ENCODE data around the gene GEMIN5. TPM values are rescaled to one million over a fixed set of nuclear protein-coding genes. Genes with fewer than 3 reads are reported as not detected.
"Not testable (repeated sequence)": the region's sequence is repeated elsewhere in the genome, so short reads cannot be mapped to it uniquely, and the experiment has no call there.

GEMIN5 gene
- total RNA-seq, 2 donors from 2014 or later, result 6.3 to 6.8 TPM

GRCh38 chr5:154962494-154962893 is 24.5 kb upstream of the GEMIN5 start:
- Mint-ChIP-seq H3K27ac (no peak overlapping the region), H3K4me1 (peaks cover 10% of the 10 kb centered on the region), H3K27me3 (no peaks in the 10 kb centered on the region), H3K4me3 (no peak overlapping the region), H3K36me3 (ENCODE audit: low read depth) (peaks cover 14% of the 10 kb centered on the region)
- no peak for ATAC-seq
- DNase-seq, result no peak
- no peaks in the 10 kb centered on the region for H3K9me3 ChIP-seq (ENCODE audit: control insufficient read depth, low read length, poor library complexity, severe bottlenecking)

- Mint-ChIP-seq H3K27me3 (no peaks in the 10 kb centered on the region), H3K27ac (no peak overlapping the region), H3K36me3 (ENCODE audit: low read depth) (no peaks in the 10 kb centered on the region), H3K4me1 (peaks cover 2% of the 10 kb centered on the region), H3K4me3 (no peak overlapping the region)
- DNase-seq (no peak), ATAC-seq (no peak)
- no peaks in the 10 kb centered on the region for H3K9me3 ChIP-seq (ENCODE audit: control insufficient read depth, low read length, poor library complexity, severe bottlenecking)
Observed at GRCh38 chr5:154956712-154957111, 18.7 kb upstream of the GEMIN5 start.

GRCh38 chr5:154949781-154950180 is 11.8 kb upstream of the GEMIN5 start:
- no peak for DNase-seq
- Mint-ChIP-seq H3K27ac (peak overlapping the region; percentile 11), H3K4me1 (peaks cover 26% of the 10 kb centered on the region), H3K36me3 (ENCODE audit: low read depth) (peaks cover 6% of the 10 kb centered on the region), H3K4me3 (no peak overlapping the region), H3K27me3 (no peaks in the 10 kb centered on the region)
- no peak for ATAC-seq
- no peaks in the 10 kb centered on the region for H3K9me3 ChIP-seq (ENCODE audit: control insufficient read depth, low read length, poor library complexity, severe bottlenecking)

GRCh38 chr5:154948313-154948712 is 10.3 kb upstream of the GEMIN5 start:
- Mint-ChIP-seq H3K4me3 (no peak overlapping the region), H3K27me3 (no peaks in the 10 kb centered on the region), H3K4me1 (peaks cover 26% of the 10 kb centered on the region), H3K36me3 (ENCODE audit: low read depth) (peaks cover 6% of the 10 kb centered on the region), H3K27ac (no peak overlapping the region)
- H3K9me3 ChIP-seq (ENCODE audit: control insufficient read depth, low read length, poor library complexity, severe bottlenecking), result no peaks in the 10 kb centered on the region
- DNase-seq, result no peak
- ATAC-seq, result no peak

GRCh38 chr5:154947778-154948177 is 9.8 kb upstream of the GEMIN5 start:
- H3K9me3 ChIP-seq (ENCODE audit: control insufficient read depth, low read length, poor library complexity, severe bottlenecking), result no peaks in the 10 kb centered on the region
- H3K4me1 Mint-ChIP-seq, result peaks cover 28% of the 10 kb centered on the region
- no peaks in the 10 kb centered on the region for H3K27me3 Mint-ChIP-seq
- DNase-seq, result no peak
- ATAC-seq, result no peak
- H3K27ac Mint-ChIP-seq, result no peak overlapping the region
- no peak overlapping the region for H3K4me3 Mint-ChIP-seq
- peaks cover 6% of the 10 kb centered on the region for H3K36me3 Mint-ChIP-seq (ENCODE audit: low read depth)

- Mint-ChIP-seq H3K36me3 (ENCODE audit: low read depth) (peaks cover 6% of the 10 kb centered on the region), H3K27me3 (no peaks in the 10 kb centered on the region), H3K4me1 (peaks cover 44% of the 10 kb centered on the region), H3K4me3 (no peak overlapping the region), H3K27ac (no peak overlapping the region)
- H3K9me3 ChIP-seq (ENCODE audit: control insufficient read depth, low read length, poor library complexity, severe bottlenecking), result no peaks in the 10 kb centered on the region
- no peak for ATAC-seq
- DNase-seq, result no peak
Observed at GRCh38 chr5:154945695-154946301, 7.8 kb upstream of the GEMIN5 start.

GRCh38 chr5:154944716-154945115 is 6.7 kb upstream of the GEMIN5 start:
- H3K9me3 ChIP-seq (ENCODE audit: control insufficient read depth, low read length, poor library complexity, severe bottlenecking), result no peaks in the 10 kb centered on the region
- no peak overlapping the region for H3K27ac Mint-ChIP-seq
- DNase-seq, result no peak
- peaks cover 4% of the 10 kb centered on the region for H3K36me3 Mint-ChIP-seq (ENCODE audit: low read depth)
- peaks cover 37% of the 10 kb centered on the region for H3K4me1 Mint-ChIP-seq
- ATAC-seq, result no peak
- H3K27me3 Mint-ChIP-seq, result no peaks in the 10 kb centered on the region
- no peak overlapping the region for H3K4me3 Mint-ChIP-seq

- no peaks in the 10 kb centered on the region for H3K9me3 ChIP-seq (ENCODE audit: control insufficient read depth, low read length, poor library complexity, severe bottlenecking)
- no peak overlapping the region for H3K4me3 Mint-ChIP-seq
- no peaks in the 10 kb centered on the region for H3K36me3 Mint-ChIP-seq (ENCODE audit: low read depth)
- ATAC-seq (no peak), DNase-seq (no peak)
- no peak overlapping the region for H3K27ac Mint-ChIP-seq
- no peaks in the 10 kb centered on the region for H3K27me3 Mint-ChIP-seq
- peaks cover 31% of the 10 kb centered on the region for H3K4me1 Mint-ChIP-seq
Observed at GRCh38 chr5:154943527-154943926, 5.5 kb upstream of the GEMIN5 start.

GRCh38 chr5:154940772-154941620 is 3.0 kb upstream of the GEMIN5 start, which contains the start of gene MRPL22:
Gene MRPL22, plus strand, starts transcription at chr5:154941073. Its CDS starts 38 bp downstream, at chr5:154941111.
- DNase-seq, result peak; percentile 83 to 94 (median 90)
- no peaks in the 10 kb centered on the region for H3K36me3 Mint-ChIP-seq (ENCODE audit: low read depth)
- no peaks in the 10 kb centered on the region for H3K27me3 Mint-ChIP-seq
- H3K9me3 ChIP-seq (ENCODE audit: control insufficient read depth, low read length, poor library complexity, severe bottlenecking), result no peaks in the 10 kb centered on the region
- peak within 1 kb of the TSS; percentile 94 for H3K27ac Mint-ChIP-seq
- peak within 1 kb of the TSS; percentile 96 for H3K4me3 Mint-ChIP-seq
- peak; percentile 78 for ATAC-seq
- H3K4me1 Mint-ChIP-seq, result peaks cover 29% of the 10 kb centered on the region

GRCh38 chr5:154940375-154940771 is 2.4 kb upstream of the GEMIN5 start:
- Mint-ChIP-seq H3K27ac (peak overlapping the region; percentile 94), H3K4me1 (peaks cover 30% of the 10 kb centered on the region), H3K36me3 (ENCODE audit: low read depth) (no peaks in the 10 kb centered on the region), H3K4me3 (peak overlapping the region; percentile 96), H3K27me3 (no peaks in the 10 kb centered on the region)
- no peaks in the 10 kb centered on the region for H3K9me3 ChIP-seq (ENCODE audit: control insufficient read depth, low read length, poor library complexity, severe bottlenecking)
- ATAC-seq (no peak), DNase-seq (no peak)

- not testable (repeated sequence) for H3K27me3 Mint-ChIP-seq; H3K36me3 Mint-ChIP-seq (ENCODE audit: low read depth); DNase-seq; H3K9me3 ChIP-seq (ENCODE audit: control insufficient read depth, low read length, poor library complexity, severe bottlenecking); ATAC-seq
- Mint-ChIP-seq H3K4me3 (peak overlapping the region; percentile 63), H3K4me1 (peaks cover 39% of the 10 kb centered on the region), H3K27ac (peak overlapping the region; percentile 94)
Observed at GRCh38 chr5:154939387-154939786, 1.4 kb upstream of the GEMIN5 start.

- peak overlapping the region; percentile 93 for H3K4me3 Mint-ChIP-seq
- H3K4me1 Mint-ChIP-seq, result peaks cover 37% of the 10 kb centered on the region
- H3K36me3 Mint-ChIP-seq (ENCODE audit: low read depth), result peaks cover 7% of the 10 kb centered on the region
- peak overlapping the region; percentile 83 for H3K27ac Mint-ChIP-seq
- ATAC-seq, result no peak
- H3K27me3 Mint-ChIP-seq, result no peaks in the 10 kb centered on the region
- no peak for DNase-seq
- no peaks in the 10 kb centered on the region for H3K9me3 ChIP-seq (ENCODE audit: control insufficient read depth, low read length, poor library complexity, severe bottlenecking)
Observed at GRCh38 chr5:154937186-154937717, 759 bp downstream of the GEMIN5 start.

GRCh38 chr5:154934881-154935280 is 3.1 kb downstream of the GEMIN5 start:
- ATAC-seq (no peak), DNase-seq (no peak)
- Mint-ChIP-seq H3K27ac (no peak overlapping the region), H3K36me3 (ENCODE audit: low read depth) (peaks cover 13% of the 10 kb centered on the region), H3K4me1 (peaks cover 29% of the 10 kb centered on the region), H3K4me3 (no peak overlapping the region), H3K27me3 (no peaks in the 10 kb centered on the region)
- no peaks in the 10 kb centered on the region for H3K9me3 ChIP-seq (ENCODE audit: control insufficient read depth, low read length, poor library complexity, severe bottlenecking)
